PC-3 (cell line): ENCODE data around the gene CHFR. TPM values are rescaled to one million over a fixed set of nuclear protein-coding genes. Genes with fewer than 3 reads are reported as not detected.

Source experiments
- ATAC-seq: fragments of 200-7000 bp; cut with Tn5 transposase; 2 replicates; pipeline ENCODE4 v1.9.1; 2020; ENCODE audit warnings: mild to moderate bottlenecking, moderate library complexity
- BruUV-seq: library from RNA; stranded (reverse); fragments of 400-500 nt; replicated peaks from 2 replicates; lab custom pipeline; 2021; lab: Mats Ljungman, UMichigan
- CTCF ChIA-PET: fragments of 300-600 bp; sonication (Branson Sonifier 250); formaldehyde crosslinking; loops from one replicate; lab custom pipeline; 2022; ENCODE audit warnings: antibody characterized with exemption; lab: Charles Lee
- POLR2A ChIA-PET: fragments of 300-600 bp; sonication (Branson Sonifier 250); formaldehyde crosslinking; loops from one replicate; lab custom pipeline; 2022; ENCODE audit warnings: antibody characterized with exemption; ENCODE audit not compliant: unreplicated experiment; lab: Charles Lee
- DNase-seq: peaks from one replicate; pipeline ENCODE4 v3.0.0-alpha.2; 2015
- H2AFZ ChIP-seq: fragments of 300-600 bp; sonication (generic); 2 replicates; pipeline ENCODE4 v1.6.0; 2016; ENCODE audit warnings: antibody characterized with exemption, low read length
- H3F3A ChIP-seq: fragments of 300-600 bp; sonication (generic); one replicate; pipeline ENCODE4 v1.6.0; 2017; ENCODE audit warnings: antibody characterized with exemption, low read length, control low read depth, mild to moderate bottlenecking; ENCODE audit not compliant: unreplicated experiment
- H3K27ac ChIP-seq: fragments of 300-600 bp; sonication (generic); 2 replicates; pipeline ENCODE4 v1.5.1; 2016; ENCODE audit warnings: mild to moderate bottlenecking, low read length
- H3K27me3 ChIP-seq: fragments of 300-600 bp; sonication (generic); 2 replicates; pipeline ENCODE4 v1.6.1; 2016; ENCODE audit warnings: low read length, mixed read lengths
- H3K36me3 ChIP-seq: fragments of 300-600 bp; sonication (generic); 2 replicates; pipeline ENCODE4 v1.6.1; 2016; ENCODE audit warnings: low read depth, mixed run types, low read length, mixed read lengths
- H3K4me1 ChIP-seq: fragments of 300-600 bp; sonication (generic); 2 replicates; pipeline ENCODE4 v1.5.1; 2016; ENCODE audit warnings: low read length; ENCODE audit not compliant: insufficient read depth
- H3K4me2 ChIP-seq: fragments of 300-600 bp; sonication (generic); 2 replicates; pipeline ENCODE4 v1.6.0; 2016; ENCODE audit warnings: low read length
- H3K4me3 ChIP-seq: fragments of 300-600 bp; sonication (generic); 2 replicates; pipeline ENCODE4 v1.5.1; 2016; ENCODE audit warnings: mild to moderate bottlenecking, low read length, mixed read lengths
- H3K79me2 ChIP-seq: fragments of 300-600 bp; sonication (generic); 2 replicates; pipeline ENCODE4 v1.6.1; 2017; ENCODE audit warnings: low read length, mixed read lengths
- H3K9ac ChIP-seq: fragments of 300-600 bp; sonication (generic); 2 replicates; pipeline ENCODE4 v1.6.0; 2016; ENCODE audit warnings: mild to moderate bottlenecking, low read length
- H3K9me2 ChIP-seq: fragments of 300-600 bp; sonication (generic); replicated peaks from 2 replicates; pipeline ENCODE4 v1.6.1; 2016; ENCODE audit warnings: mixed run types, low read length, mixed read lengths
- H3K9me3 ChIP-seq: fragments of 300-600 bp; sonication (generic); 2 replicates; pipeline ENCODE4 v1.6.1; 2016; ENCODE audit warnings: low read length, mixed read lengths
- H4K20me1 ChIP-seq: fragments of 300-600 bp; sonication (generic); 2 replicates; pipeline ENCODE4 v1.6.1; 2016; ENCODE audit warnings: low read length, mixed read lengths
- CTCF ChIP-seq: fragments of 300-600 bp; sonication (generic); conservative IDR thresholded peaks from 2 replicates; pipeline ENCODE4 v1.5.1; 2017; ENCODE audit warnings: antibody characterized with exemption, low read depth, mild to moderate bottlenecking, low read length
- EZH2 ChIP-seq: fragments of 300-600 bp; sonication (generic); IDR thresholded peaks from one replicate; pipeline ENCODE4 v1.6.1; 2017; ENCODE audit warnings: antibody characterized with exemption, mild to moderate bottlenecking, low read length; ENCODE audit not compliant: unreplicated experiment
- EZH2phosphoT487 ChIP-seq: fragments of 300-600 bp; sonication (generic); IDR thresholded peaks from 2 replicates; pipeline ENCODE4 v1.6.1; 2018; ENCODE audit warnings: mild to moderate bottlenecking, antibody characterized with exemption, low read length, borderline replicate concordance
- intact Hi-C: fragments of 100-400 bp; cut with micrococcal nuclease; formaldehyde crosslinking; loops from 2 replicates; pipeline ENCODE4 v1.9.0; 2023
- total RNA-seq: library from RNA; depleted of rRNA; stranded (reverse); fragments of >200 nt; gene quantifications from 2 replicates; pipeline ENCODE4 v1.2.3, GENCODE V29; 2014

Gene CHFR
- total RNA-seq, 1 experiment from 2014 or later, result 23.3 TPM

- peaks cover 36% of the 10 kb centered on the region for H3K36me3 ChIP-seq
- no peaks in the 10 kb centered on the region for H3F3A ChIP-seq
- BruUV-seq, result no TSS peak
- H4K20me1 ChIP-seq, result no peaks in the 10 kb centered on the region
- TF ChIP-seq EZH2 (no peak), EZH2phosphoT487 (no peak), CTCF (no peak)
- no peaks in the 10 kb centered on the region for H3K79me2 ChIP-seq
- DNase-seq, result no peak
- no peak overlapping the region for H2AFZ ChIP-seq
- no peak overlapping the region for H3K4me2 ChIP-seq
- intact Hi-C loops, result no loop called here
- H3K9me3 ChIP-seq, result no peaks in the 10 kb centered on the region
- H3K4me1 ChIP-seq, result no peaks in the 10 kb centered on the region
- ChIA-PET POLR2A (no interaction called here), CTCF (no interaction called here)
- H3K9ac ChIP-seq, result no peak overlapping the region
- ATAC-seq, result no peak
- H3K27me3 ChIP-seq, result no peaks in the 10 kb centered on the region
- H3K27ac ChIP-seq, result no peak overlapping the region
- no peaks in the 10 kb centered on the region for H3K9me2 ChIP-seq
- no peak overlapping the region for H3K4me3 ChIP-seq
These were observed 34.9 kb downstream of the CHFR start for GRCh38 chr12:132852496-132852895.

GRCh38 chr12:132851465-132851864 is 35.9 kb downstream of the CHFR start:
- BruUV-seq, result no TSS peak
- POLR2A ChIA-PET, result no interaction called here

GRCh38 chr12:132850291-132850690 is 37.1 kb downstream of the CHFR start:
- ATAC-seq (no peak), DNase-seq (no peak)
- H3K9me2 ChIP-seq, result no peaks in the 10 kb centered on the region
- no peaks in the 10 kb centered on the region for H3K9me3 ChIP-seq
- no peak overlapping the region for H3K4me2 ChIP-seq
- no peak overlapping the region for H3K27ac ChIP-seq
- H3K4me1 ChIP-seq, result no peaks in the 10 kb centered on the region
- CTCF ChIA-PET, result no interaction called here
- TF ChIP-seq CTCF, result no peak
- BruUV-seq, result no TSS peak
- H3K79me2 ChIP-seq, result no peaks in the 10 kb centered on the region
- no peak overlapping the region for H2AFZ ChIP-seq
- peaks cover 38% of the 10 kb centered on the region for H3K36me3 ChIP-seq
- POLR2A ChIA-PET, result no interaction called here
- no peaks in the 10 kb centered on the region for H3K27me3 ChIP-seq
- no peaks in the 10 kb centered on the region for H4K20me1 ChIP-seq
- H3K9ac ChIP-seq, result no peak overlapping the region
- intact Hi-C loops, result no loop called here
- no peaks in the 10 kb centered on the region for H3F3A ChIP-seq
- no peak overlapping the region for H3K4me3 ChIP-seq

More at GRCh38 chr12:132851465-132851864, 35.9 kb downstream of the CHFR start:
- H3K4me3 ChIP-seq, result no peak overlapping the region
- intact Hi-C loops, result no loop called here
- H3K9me2 ChIP-seq, result no peaks in the 10 kb centered on the region
- H3K9ac ChIP-seq, result no peak overlapping the region
- CTCF ChIA-PET, result no interaction called here
- TF ChIP-seq CTCF, result no peak
- H3K4me2 ChIP-seq, result no peak overlapping the region
- no peaks in the 10 kb centered on the region for H3K27me3 ChIP-seq
- H3F3A ChIP-seq, result no peaks in the 10 kb centered on the region
- peaks cover 41% of the 10 kb centered on the region for H3K36me3 ChIP-seq
- no peak for DNase-seq
- no peaks in the 10 kb centered on the region for H3K4me1 ChIP-seq
- no peaks in the 10 kb centered on the region for H3K79me2 ChIP-seq
- H3K9me3 ChIP-seq, result no peaks in the 10 kb centered on the region
- H4K20me1 ChIP-seq, result no peaks in the 10 kb centered on the region
- H3K27ac ChIP-seq, result no peak overlapping the region
- no peak overlapping the region for H2AFZ ChIP-seq
- no peak for ATAC-seq
